H1 (cell line): ENCODE results near the gene TBX2. TPM values are rescaled to one million over a fixed set of nuclear protein-coding genes. Genes with fewer than 3 reads are reported as not detected.

Experiments
- BRCA1 ChIP-seq: IDR thresholded peaks from 2 replicates; pipeline ENCODE4 v1.6.1; 2012; ENCODE audit warnings: low read depth, low read length, improper control_type of control experiment
- FOSL1 ChIP-seq: IDR thresholded peaks from 2 replicates; pipeline ENCODE4 v1.6.1; 2011; ENCODE audit warnings: mild to moderate bottlenecking, low read depth, low read length, moderate library complexity; ENCODE audit not compliant: insufficient read depth
- MAFK ChIP-seq: IDR thresholded peaks from 2 replicates; pipeline ENCODE4 v1.6.1; 2012; ENCODE audit warnings: low read depth, mild to moderate bottlenecking, improper control_type of control experiment, low read length
- PHF8 ChIP-seq: fragments of 200-600 bp; sonication (generic); conservative IDR thresholded peaks from 2 replicates; pipeline ENCODE4 v1.7.1; 2012; ENCODE audit warnings: low read depth, mild to moderate bottlenecking, inconsistent platforms, low read length, moderate library complexity
- RAD21 ChIP-seq, 2 experiments: IDR thresholded peaks in 1 of 2; conservative IDR thresholded peaks in 1 of 2; 2 replicates each; pipeline ENCODE4 v1.6.1; 2011; ENCODE audit warnings: low read depth in 2 of 2, low read length in 2 of 2, improper control_type of control experiment in 1 of 2, inconsistent platforms in 1 of 2, mild to moderate bottlenecking in 1 of 2, moderate library complexity in 1 of 2
- TCF12 ChIP-seq: IDR thresholded peaks from 2 replicates; pipeline ENCODE4 v1.6.1; 2011; ENCODE audit warnings: low read depth, mild to moderate bottlenecking, low read length
- TEAD4 ChIP-seq: IDR thresholded peaks from 2 replicates; pipeline ENCODE4 v1.6.1; 2012; ENCODE audit warnings: low read depth, low read length, inconsistent platforms, mixed read lengths
- polyA plus RNA-seq, 7 experiments: library from polyadenylated mRNA; depleted of rRNA in 3 of 7; stranded (reverse) in 5 of 7; unstranded in 2 of 7; fragments of >200 nt in 5 of 7; fragments of 200-250 nt in 2 of 7; gene quantifications; 1 replicate in 5 of 7; 2 replicates in 1 of 7; 4 replicates in 1 of 7; pipeline versions ENCODE4 v1.2.1 to v1.2.3, GENCODE V29; 2011 to 2013; ENCODE audit warnings: missing spikeins in 2 of 7, mixed read lengths in 2 of 7
- total RNA-seq: library from RNA; stranded (reverse); fragmentation: NEBNext Ultra II Directional; extraction: Animal tissue kit (Norgen Biotek cat#: 25700); gene quantifications from 2 replicates; pipeline ENCODE4 v1.2.1, GENCODE V29; 2021
- TF ChIP-seq, protein P1 (sequence below): fragments of 300-600 bp; sonication (generic); IDR thresholded peaks from 2 replicates; pipeline ENCODE4 v1.7.1; 2012; ENCODE audit warnings: low read length, moderate library complexity, mild to moderate bottlenecking, inconsistent platforms; ENCODE audit not compliant: insufficient replicate concordance
- TF ChIP-seq, protein P2 (sequence below): IDR thresholded peaks from 2 replicates; pipeline ENCODE4 v1.6.1; 2011; ENCODE audit warnings: low read length, improper control_type of control experiment

Gene TBX2
- total and polyA plus RNA-seq, 2 of the 8 experiments (the other 6 are each of a cell fraction or from before 2014, with no cell fraction given), result not detected

DNA sequence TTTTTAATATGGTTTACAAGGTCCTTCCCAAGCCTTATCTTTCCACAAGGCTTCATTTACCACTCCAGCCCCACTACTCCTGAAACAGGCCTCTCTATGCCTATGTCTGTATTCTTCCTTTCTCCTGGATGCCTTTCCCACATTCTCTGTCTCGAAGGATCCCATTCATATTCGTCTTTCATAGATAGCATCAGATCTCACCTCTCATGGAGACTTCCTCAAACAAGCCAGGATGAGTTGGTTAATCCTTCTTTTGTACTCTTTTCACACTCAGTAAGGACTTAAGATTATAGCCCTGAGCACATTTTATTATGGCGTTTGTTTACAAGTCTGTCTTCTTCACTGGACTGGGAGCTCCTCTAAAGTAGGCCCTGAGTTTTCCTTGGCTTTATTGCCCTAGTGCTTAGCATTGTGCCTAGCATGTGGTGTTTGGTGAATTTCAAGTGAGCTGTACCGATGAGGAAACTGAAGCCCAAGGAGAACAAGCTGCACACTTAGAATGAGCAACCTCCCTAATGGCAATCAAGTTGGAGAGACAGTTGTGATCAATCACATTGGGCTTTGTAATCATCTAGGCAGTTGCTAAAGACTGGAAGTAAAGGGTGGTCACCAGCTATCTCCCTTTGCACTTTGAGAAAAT, 42.6 kb downstream of the TBX2 start (continued):
- TF ChIP-seq, protein P1, sequence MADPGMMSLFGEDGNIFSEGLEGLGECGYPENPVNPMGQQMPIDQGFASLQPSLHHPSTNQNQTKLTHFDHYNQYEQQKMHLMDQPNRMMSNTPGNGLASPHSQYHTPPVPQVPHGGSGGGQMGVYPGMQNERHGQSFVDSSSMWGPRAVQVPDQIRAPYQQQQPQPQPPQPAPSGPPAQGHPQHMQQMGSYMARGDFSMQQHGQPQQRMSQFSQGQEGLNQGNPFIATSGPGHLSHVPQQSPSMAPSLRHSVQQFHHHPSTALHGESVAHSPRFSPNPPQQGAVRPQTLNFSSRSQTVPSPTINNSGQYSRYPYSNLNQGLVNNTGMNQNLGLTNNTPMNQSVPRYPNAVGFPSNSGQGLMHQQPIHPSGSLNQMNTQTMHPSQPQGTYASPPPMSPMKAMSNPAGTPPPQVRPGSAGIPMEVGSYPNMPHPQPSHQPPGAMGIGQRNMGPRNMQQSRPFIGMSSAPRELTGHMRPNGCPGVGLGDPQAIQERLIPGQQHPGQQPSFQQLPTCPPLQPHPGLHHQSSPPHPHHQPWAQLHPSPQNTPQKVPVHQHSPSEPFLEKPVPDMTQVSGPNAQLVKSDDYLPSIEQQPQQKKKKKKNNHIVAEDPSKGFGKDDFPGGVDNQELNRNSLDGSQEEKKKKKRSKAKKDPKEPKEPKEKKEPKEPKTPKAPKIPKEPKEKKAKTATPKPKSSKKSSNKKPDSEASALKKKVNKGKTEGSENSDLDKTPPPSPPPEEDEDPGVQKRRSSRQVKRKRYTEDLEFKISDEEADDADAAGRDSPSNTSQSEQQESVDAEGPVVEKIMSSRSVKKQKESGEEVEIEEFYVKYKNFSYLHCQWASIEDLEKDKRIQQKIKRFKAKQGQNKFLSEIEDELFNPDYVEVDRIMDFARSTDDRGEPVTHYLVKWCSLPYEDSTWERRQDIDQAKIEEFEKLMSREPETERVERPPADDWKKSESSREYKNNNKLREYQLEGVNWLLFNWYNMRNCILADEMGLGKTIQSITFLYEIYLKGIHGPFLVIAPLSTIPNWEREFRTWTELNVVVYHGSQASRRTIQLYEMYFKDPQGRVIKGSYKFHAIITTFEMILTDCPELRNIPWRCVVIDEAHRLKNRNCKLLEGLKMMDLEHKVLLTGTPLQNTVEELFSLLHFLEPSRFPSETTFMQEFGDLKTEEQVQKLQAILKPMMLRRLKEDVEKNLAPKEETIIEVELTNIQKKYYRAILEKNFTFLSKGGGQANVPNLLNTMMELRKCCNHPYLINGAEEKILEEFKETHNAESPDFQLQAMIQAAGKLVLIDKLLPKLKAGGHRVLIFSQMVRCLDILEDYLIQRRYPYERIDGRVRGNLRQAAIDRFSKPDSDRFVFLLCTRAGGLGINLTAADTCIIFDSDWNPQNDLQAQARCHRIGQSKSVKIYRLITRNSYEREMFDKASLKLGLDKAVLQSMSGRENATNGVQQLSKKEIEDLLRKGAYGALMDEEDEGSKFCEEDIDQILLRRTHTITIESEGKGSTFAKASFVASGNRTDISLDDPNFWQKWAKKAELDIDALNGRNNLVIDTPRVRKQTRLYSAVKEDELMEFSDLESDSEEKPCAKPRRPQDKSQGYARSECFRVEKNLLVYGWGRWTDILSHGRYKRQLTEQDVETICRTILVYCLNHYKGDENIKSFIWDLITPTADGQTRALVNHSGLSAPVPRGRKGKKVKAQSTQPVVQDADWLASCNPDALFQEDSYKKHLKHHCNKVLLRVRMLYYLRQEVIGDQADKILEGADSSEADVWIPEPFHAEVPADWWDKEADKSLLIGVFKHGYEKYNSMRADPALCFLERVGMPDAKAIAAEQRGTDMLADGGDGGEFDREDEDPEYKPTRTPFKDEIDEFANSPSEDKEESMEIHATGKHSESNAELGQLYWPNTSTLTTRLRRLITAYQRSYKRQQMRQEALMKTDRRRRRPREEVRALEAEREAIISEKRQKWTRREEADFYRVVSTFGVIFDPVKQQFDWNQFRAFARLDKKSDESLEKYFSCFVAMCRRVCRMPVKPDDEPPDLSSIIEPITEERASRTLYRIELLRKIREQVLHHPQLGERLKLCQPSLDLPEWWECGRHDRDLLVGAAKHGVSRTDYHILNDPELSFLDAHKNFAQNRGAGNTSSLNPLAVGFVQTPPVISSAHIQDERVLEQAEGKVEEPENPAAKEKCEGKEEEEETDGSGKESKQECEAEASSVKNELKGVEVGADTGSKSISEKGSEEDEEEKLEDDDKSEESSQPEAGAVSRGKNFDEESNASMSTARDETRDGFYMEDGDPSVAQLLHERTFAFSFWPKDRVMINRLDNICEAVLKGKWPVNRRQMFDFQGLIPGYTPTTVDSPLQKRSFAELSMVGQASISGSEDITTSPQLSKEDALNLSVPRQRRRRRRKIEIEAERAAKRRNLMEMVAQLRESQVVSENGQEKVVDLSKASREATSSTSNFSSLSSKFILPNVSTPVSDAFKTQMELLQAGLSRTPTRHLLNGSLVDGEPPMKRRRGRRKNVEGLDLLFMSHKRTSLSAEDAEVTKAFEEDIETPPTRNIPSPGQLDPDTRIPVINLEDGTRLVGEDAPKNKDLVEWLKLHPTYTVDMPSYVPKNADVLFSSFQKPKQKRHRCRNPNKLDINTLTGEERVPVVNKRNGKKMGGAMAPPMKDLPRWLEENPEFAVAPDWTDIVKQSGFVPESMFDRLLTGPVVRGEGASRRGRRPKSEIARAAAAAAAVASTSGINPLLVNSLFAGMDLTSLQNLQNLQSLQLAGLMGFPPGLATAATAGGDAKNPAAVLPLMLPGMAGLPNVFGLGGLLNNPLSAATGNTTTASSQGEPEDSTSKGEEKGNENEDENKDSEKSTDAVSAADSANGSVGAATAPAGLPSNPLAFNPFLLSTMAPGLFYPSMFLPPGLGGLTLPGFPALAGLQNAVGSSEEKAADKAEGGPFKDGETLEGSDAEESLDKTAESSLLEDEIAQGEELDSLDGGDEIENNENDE, result no peak
- TF ChIP-seq BRCA1 (no peak), TEAD4 (no peak), RAD21 (IDR thresholded peaks at IDR 0.05 in 1 of 2, conservative IDR thresholded peaks at IDR 0.05 in 1 of 2; ENCODE audit: low read depth in 2 of 2, low read length in 2 of 2) (no peak), FOSL1 (no peak), PHF8 (no peak), TCF12 (no peak), MAFK (no peak)
- TF ChIP-seq, protein P2, sequence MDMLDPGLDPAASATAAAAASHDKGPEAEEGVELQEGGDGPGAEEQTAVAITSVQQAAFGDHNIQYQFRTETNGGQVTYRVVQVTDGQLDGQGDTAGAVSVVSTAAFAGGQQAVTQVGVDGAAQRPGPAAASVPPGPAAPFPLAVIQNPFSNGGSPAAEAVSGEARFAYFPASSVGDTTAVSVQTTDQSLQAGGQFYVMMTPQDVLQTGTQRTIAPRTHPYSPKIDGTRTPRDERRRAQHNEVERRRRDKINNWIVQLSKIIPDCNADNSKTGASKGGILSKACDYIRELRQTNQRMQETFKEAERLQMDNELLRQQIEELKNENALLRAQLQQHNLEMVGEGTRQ, result no peak
